GM12875 (cell line): ENCODE data around the gene VPS37B.

Source experiments
- H3K4me3 ChIP-seq: one replicate; pipeline ENCODE4 v1.5.1; 2011; ENCODE audit warnings: low read depth, low read length, control low read depth
- TF ChIP-seq, protein P1 (sequence below): IDR thresholded peaks from 2 replicates; pipeline ENCODE4 v1.5.1; 2011; ENCODE audit warnings: low read depth, mild to moderate bottlenecking, control low read depth, inconsistent platforms, low read length, moderate library complexity, borderline replicate concordance; ENCODE audit not compliant: insufficient read depth

Gene VPS37B

DNA sequence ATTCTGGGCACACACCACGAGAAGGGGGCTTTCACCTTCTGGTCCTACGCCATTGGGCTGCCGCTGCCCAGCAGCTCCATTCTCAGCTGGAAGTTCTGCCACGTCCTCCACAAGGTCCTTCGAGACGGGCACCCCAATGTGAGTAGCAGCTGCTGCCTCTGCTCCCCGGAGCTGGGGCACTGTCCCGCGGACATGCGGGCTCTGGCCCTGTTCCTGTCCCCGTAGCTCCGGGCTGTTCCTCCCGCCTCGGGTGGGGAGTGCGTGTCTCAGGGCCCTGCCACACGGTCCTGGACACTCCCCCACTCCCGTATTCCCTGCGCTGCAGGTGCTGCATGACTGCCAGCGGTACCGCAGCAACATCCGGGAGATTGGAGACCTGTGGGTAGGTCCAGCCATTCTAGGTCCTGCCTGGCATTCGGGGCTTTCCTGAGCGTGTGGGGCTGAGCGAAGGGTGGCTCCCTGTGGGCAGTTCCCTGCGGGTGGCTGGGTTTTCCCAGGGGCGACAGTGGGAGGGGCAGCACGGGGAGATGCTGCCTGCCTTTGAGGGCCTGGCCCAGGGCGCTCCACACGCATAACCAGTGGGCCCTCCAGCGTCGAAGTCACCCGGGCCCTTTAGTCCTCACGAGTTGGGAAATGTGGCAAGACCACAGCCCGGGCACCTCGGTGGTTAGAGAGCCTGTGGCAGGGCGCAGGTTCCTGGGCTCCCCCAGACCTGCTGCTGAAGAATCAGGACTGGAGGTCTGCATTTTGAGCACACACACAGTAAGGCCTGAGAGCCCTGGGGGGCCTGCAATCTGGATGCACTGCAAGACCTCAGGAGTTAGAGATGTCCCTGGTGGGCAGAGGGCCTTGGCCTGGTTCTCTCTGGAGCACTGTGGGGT lies 47.2 kb downstream of the VPS37B start:
- TF ChIP-seq, protein P1, sequence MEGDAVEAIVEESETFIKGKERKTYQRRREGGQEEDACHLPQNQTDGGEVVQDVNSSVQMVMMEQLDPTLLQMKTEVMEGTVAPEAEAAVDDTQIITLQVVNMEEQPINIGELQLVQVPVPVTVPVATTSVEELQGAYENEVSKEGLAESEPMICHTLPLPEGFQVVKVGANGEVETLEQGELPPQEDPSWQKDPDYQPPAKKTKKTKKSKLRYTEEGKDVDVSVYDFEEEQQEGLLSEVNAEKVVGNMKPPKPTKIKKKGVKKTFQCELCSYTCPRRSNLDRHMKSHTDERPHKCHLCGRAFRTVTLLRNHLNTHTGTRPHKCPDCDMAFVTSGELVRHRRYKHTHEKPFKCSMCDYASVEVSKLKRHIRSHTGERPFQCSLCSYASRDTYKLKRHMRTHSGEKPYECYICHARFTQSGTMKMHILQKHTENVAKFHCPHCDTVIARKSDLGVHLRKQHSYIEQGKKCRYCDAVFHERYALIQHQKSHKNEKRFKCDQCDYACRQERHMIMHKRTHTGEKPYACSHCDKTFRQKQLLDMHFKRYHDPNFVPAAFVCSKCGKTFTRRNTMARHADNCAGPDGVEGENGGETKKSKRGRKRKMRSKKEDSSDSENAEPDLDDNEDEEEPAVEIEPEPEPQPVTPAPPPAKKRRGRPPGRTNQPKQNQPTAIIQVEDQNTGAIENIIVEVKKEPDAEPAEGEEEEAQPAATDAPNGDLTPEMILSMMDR = no peak
- no peak overlapping the region for H3K4me3 ChIP-seq

DNA sequence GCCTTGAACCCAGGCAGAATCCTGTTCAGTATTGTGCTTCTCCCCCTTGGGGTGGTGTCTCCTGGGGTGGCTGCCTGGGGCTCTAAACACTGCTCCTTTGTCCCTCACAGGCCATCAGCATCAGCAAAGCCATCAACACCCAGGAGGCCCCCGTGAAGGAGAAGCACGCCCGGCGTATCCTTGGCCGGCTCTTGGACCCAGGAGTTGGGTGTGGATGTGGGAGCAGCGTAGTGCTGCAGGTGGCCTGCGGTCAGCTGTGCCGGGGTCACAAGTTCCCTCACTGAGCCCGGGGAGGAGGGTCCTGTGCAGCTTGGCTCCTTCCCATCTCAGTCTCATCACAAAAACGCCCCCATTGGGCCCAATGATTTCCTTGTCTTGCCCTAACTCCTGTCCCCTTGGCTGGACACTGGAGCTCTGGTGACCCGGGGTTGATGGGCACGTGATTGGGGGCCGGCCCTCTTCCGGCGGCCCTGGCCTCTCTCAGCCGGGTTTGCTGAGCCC lies 48.0 kb downstream of the VPS37B start:
- H3K4me3 ChIP-seq = no peak overlapping the region
- TF ChIP-seq, protein P1 = no peak

DNA sequence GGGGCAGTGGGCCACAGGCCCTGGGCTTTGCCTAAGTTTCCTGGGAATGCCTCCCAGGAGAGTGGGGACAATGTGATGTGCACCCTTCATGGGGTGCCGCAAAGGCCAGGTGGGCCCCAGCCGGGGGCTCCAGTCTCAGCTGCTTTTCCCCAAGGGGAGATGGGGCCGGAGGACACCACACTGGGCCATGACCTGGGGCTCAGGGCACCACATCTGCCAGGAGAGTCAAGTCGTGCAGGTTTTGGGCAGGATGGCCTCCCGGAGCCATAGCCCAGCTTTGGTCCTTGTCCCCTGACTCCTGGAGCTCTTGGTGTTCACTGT lies 48.4 kb downstream of the VPS37B start:
- TF ChIP-seq, protein P1 = no peak
- H3K4me3 ChIP-seq = no peak overlapping the region

DNA sequence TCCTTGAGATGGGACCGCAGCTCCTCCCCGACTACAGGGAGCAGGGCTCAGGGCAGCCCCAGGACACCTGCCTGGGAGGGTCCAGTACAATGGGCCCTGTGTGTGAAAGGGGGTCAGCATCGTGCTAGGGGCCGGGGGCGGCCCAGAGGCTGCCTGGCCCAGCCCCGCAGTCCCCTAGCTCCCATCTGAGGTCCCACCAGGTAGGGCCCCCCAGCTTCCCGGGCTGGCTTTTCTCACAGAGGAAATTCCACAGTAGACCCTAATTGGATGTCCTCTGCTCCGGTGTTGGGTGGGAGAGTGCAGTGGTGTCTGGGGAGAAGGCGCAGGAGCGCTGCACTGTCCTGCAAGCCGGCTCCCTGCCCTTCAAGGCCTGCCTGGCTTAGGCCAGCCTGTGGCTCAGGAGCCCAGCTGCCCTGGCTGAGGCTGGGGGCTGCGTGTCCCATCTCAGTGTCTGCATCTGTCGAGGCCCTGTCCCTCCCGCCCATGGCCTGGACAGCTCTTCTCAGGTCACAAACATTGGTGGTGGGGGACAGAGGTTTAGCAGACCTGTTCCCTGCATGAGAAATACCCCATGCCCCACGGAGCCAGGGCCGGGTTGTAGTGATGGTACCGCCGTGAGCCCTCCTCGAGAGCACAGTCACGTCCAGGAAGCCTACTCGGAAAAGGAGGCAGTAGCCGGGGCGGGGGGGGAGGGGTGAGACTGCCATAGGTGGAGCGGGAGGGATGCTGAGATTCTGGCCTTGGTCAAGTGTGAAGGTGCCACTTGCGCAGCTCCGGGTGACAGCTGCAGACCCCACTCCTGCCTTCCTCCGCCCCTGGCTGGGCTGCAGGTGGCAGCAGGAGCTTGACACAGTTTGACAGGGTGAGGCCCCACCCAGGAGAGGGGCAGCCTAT lies 49.1 kb downstream of the VPS37B start:
- TF ChIP-seq, protein P1 = no peak

DNA sequence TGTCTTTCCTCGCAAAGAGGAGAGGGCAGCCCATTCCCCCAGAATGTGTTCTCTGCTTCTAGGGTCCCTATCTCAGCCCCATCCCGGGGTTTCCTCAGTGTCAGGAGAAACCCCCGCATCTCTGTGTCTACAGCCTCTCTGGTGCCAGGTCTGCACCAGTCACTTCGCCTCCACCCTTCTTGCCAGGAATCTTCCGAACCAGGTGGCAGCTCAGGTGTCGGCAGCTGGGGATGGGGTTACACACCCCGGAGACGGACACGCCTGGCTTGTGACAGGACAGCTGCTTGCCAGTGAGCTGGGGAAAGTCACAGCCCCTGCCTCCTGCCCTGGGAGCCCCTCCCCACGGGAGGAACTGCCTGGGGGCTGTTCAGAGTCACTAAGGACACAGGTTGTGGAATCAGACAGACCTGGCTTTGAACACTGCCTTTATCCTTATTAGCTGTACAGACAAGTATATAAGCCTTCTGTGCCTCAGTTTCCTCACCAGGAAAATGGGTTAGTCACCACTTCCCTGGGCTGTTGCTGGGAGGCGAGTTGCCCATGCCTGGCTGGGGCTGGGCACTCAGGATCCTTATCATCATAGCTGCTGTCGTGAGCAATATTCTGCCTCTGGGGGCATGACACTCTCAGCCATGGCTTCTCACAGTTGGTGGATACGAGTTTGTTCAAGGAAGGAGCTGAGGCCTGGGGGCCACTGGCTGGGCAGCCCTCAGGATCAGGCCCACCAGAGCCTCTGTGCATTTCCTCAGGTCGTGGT lies 49.9 kb downstream of the VPS37B start:
- no peak overlapping the region for H3K4me3 ChIP-seq
- TF ChIP-seq, protein P1 = no peak

More for the DNA sequence above, 49.1 kb downstream of the VPS37B start:
- H3K4me3 ChIP-seq = no peak overlapping the region

DNA sequence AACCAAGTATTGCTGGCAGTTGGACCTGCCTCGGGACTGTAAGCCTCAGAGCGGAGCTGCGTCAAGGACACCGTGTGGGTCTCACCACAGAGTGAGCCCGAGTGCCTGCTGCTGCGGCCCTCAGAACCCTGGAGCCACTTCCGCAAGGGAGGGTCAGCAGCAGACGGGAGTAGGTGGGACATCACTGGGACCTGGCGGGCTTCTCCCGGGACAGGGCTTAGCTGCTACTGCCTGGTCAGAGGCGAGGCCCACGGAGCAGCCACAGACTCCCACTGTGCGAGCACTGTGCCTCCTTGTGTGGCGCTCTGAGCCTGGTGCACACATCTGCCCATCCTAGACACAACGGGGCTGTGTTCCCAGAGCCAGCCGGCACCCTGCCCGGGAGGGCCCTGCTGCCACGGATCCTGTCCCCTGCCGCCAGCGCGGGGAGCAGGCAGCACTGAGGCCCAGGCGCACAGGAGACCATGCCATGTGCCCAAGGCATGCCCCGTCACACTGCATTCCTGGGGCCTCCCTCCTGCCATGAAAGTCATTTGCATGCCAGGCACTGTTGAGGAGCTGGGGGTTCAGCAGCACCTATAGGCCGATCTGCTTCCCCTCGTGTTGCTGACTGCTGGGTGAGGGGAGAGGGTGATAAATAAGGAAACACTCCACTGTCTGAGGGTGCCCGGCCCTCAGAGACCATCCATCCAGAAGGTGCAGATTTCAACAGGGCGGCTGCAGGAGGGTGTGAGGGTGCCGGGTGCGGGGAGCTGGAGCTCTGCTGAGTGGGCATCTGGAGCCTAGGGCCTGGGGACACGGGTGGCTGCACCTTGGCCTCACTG lies 50.7 kb downstream of the VPS37B start:
- TF ChIP-seq, protein P1 = no peak
- H3K4me3 ChIP-seq = no peak overlapping the region
